Upper lobe of left lung (tissue), 6 donors: ENCODE measurements around the gene AGBL4. TPM values are rescaled to one million over a fixed set of nuclear protein-coding genes. Genes with fewer than 3 reads are reported as not detected.
A peak's percentile ranks its signal among the peaks of the same experiment; 100 is the strongest.

Experiments
- ATAC-seq, 2 donors: fragments of 200-7000 bp; cut with Tn5 transposase; one replicate each; pipeline ENCODE4 v1.9.1; 2022; ENCODE audit warnings: mild to moderate bottlenecking in 2 of 2, moderate library complexity in 2 of 2; ENCODE audit not compliant: low FRiP score in 2 of 2
- DNase-seq, 2 donors: peaks; one replicate each; pipeline ENCODE4 v3.0.0-alpha.2; 2019 to 2020
- H3K27ac ChIP-seq, 4 donors: fragments of 200-600 bp; sonication (generic); one replicate each; pipeline ENCODE4 v1.5.1; 2016 to 2019
- H3K27me3 ChIP-seq, 4 donors: fragments of 200-600 bp; sonication (generic); one replicate each; pipeline ENCODE4 v1.5.1; 2017 to 2019
- H3K36me3 ChIP-seq, 4 donors: fragments of 200-600 bp; sonication (generic); one replicate each; pipeline ENCODE4 v1.5.1; 2016 to 2019
- H3K4me1 ChIP-seq, 4 donors: fragments of 200-600 bp; sonication (generic); one replicate each; pipeline ENCODE4 v1.5.1; 2018 to 2019
- H3K4me3 ChIP-seq, 4 donors: fragments of 200-600 bp; sonication (generic); one replicate each; pipeline ENCODE4 v1.5.1; 2017 to 2019; ENCODE audit warnings: mild to moderate bottlenecking in 2 of 4, moderate library complexity in 1 of 4
- H3K9me3 ChIP-seq, 4 donors: fragments of 200-600 bp; sonication (generic); one replicate each; pipeline ENCODE4 v1.5.1; 2018 to 2019
- CTCF ChIP-seq, 6 experiments: fragments of 450-650 bp in 4 of 6; fragments of 200-600 bp in 2 of 6; sonication (generic) in 2 of 6; IDR thresholded peaks; one replicate each; pipeline ENCODE4 v1.5.1; 2016 to 2019; ENCODE audit warnings: antibody characterized with exemption in 6 of 6
- EP300 ChIP-seq, 4 donors: sonication (generic); formaldehyde crosslinking; IDR thresholded peaks; one replicate each; pipeline ENCODE4 v1.5.1; 2017; ENCODE audit warnings: antibody characterized with exemption in 4 of 4, control low read depth in 2 of 4
- POLR2A ChIP-seq, 4 donors: fragments of 450-650 bp; IDR thresholded peaks; one replicate each; pipeline ENCODE4 v1.5.1; 2016 to 2017; ENCODE audit warnings: antibody characterized with exemption in 4 of 4, mild to moderate bottlenecking in 2 of 4
- POLR2AphosphoS5 ChIP-seq, 2 donors: sonication (generic); formaldehyde crosslinking; IDR thresholded peaks; one replicate each; pipeline ENCODE4 v1.5.1; 2017; ENCODE audit warnings: antibody characterized with exemption in 2 of 2
- WGBS, 2 donors: methylation state at CpG; one replicate each; pipeline ENCODE4 v1.1.5; 2017 to 2018; 5-methylcytosine and 5-hydroxymethylcytosine counted together
- total RNA-seq, 6 donors: library from RNA; depleted of rRNA in 4 of 6; stranded (reverse); fragments of >200 nt in 4 of 6; gene quantifications; one replicate each; pipeline versions ENCODE4 v1.1.0 to v1.2.1, GENCODE V29; 2016 to 2021
- donor health status: DM: no; HTN: no; CAD: no; lungs with moderate emphysema.
- donor health status: DM: no; HTN: yes; CAD: no; lungs with severe emphysema.

AGBL4 gene
- total RNA-seq, 6 donors from 2014 or later, result 0.57 to 10.5 (median 1.5) TPM

GRCh38 chr1:49541096-49541752, 482.5 kb downstream of the AGBL4 start:
- ATAC-seq (no peak), DNase-seq (peak in 1 of 2 donors; percentile 79)
- Histone ChIP-seq H3K36me3 (no peaks in the 10 kb centered on the region), H3K9me3 (peaks cover 0 to 5% (median 0%) of the 10 kb centered on the region in 4 donors), H3K4me3 (no peak overlapping the region), H3K4me1 (no peaks in the 10 kb centered on the region), H3K27ac (no peak overlapping the region), H3K27me3 (no peaks in the 10 kb centered on the region)
- 86 to 89% methylated on average over 11 to 24 of the region's 24 CpGs for WGBS, 2 donors
- TF ChIP-seq CTCF (IDR thresholded peaks at IDR 0.05) (no peak), POLR2A (IDR thresholded peaks at IDR 0.05) (no peak), EP300 (IDR thresholded peaks at IDR 0.05) (no peak), POLR2AphosphoS5 (IDR thresholded peaks at IDR 0.05) (no peak)

GRCh38 chr1:49527606-49528305, 496.0 kb downstream of the AGBL4 start:
- H3K27me3 ChIP-seq, result no peaks in the 10 kb centered on the region
- 66 to 67% methylated on average over 7 of the region's 7 CpGs for WGBS, 2 donors
- no peaks in the 10 kb centered on the region for H3K36me3 ChIP-seq
- no peak for ATAC-seq
- no peak overlapping the region for H3K27ac ChIP-seq
- TF ChIP-seq POLR2AphosphoS5 (IDR thresholded peaks at IDR 0.05) (no peak), EP300 (IDR thresholded peaks at IDR 0.05) (no peak), POLR2A (IDR thresholded peaks at IDR 0.05) (no peak), CTCF (IDR thresholded peaks at IDR 0.05) (no peak)
- DNase-seq, result no peak
- no peak overlapping the region for H3K4me3 ChIP-seq
- H3K9me3 ChIP-seq, result no peaks in the 10 kb centered on the region
- no peaks in the 10 kb centered on the region for H3K4me1 ChIP-seq

GRCh38 chr1:49526672-49527071, 497.1 kb downstream of the AGBL4 start:
- ATAC-seq, result no peak
- TF ChIP-seq POLR2A (IDR thresholded peaks at IDR 0.05), result no peak
- no peak for TF ChIP-seq CTCF (IDR thresholded peaks at IDR 0.05)
- TF ChIP-seq EP300 (IDR thresholded peaks at IDR 0.05), result no peak
- TF ChIP-seq POLR2AphosphoS5 (IDR thresholded peaks at IDR 0.05), result no peak
- no peak for DNase-seq
- H3K36me3 ChIP-seq, result no peaks in the 10 kb centered on the region
- H3K27ac ChIP-seq, result no peak overlapping the region
- H3K4me3 ChIP-seq, result no peak overlapping the region
- WGBS, 2 donors, result 85 to 94% methylated on average over 1 of the region's 1 CpG
- no peaks in the 10 kb centered on the region for H3K27me3 ChIP-seq
- no peaks in the 10 kb centered on the region for H3K4me1 ChIP-seq
- H3K9me3 ChIP-seq, result no peaks in the 10 kb centered on the region

GRCh38 chr1:49523764-49524163, 500.0 kb downstream of the AGBL4 start:
- no peak for TF ChIP-seq POLR2AphosphoS5 (IDR thresholded peaks at IDR 0.05)
- TF ChIP-seq EP300 (IDR thresholded peaks at IDR 0.05), result no peak
- no peak for TF ChIP-seq CTCF (IDR thresholded peaks at IDR 0.05)
- no peak for TF ChIP-seq POLR2A (IDR thresholded peaks at IDR 0.05)
- no peaks in the 10 kb centered on the region for H3K9me3 ChIP-seq
- ATAC-seq, result no peak
- 91 to 92% methylated on average over 1 of the region's 1 CpG for WGBS, 2 donors
- no peak overlapping the region for H3K4me3 ChIP-seq
- no peaks in the 10 kb centered on the region for H3K36me3 ChIP-seq
- H3K27ac ChIP-seq, result no peak overlapping the region
- no peak for DNase-seq
- H3K4me1 ChIP-seq, result no peaks in the 10 kb centered on the region
- H3K27me3 ChIP-seq, result no peaks in the 10 kb centered on the region
